HG02678 (cell line): ENCODE results near the gene CACNA1C.
"Not testable (repeated sequence)": the region's sequence is repeated elsewhere in the genome, so short reads cannot be mapped to it uniquely, and the experiment has no call there.

Experiments used
- ATAC-seq: cut with Tn5 transposase; IDR thresholded peaks from one replicate; pipeline ENCODE4 v1.9.1; 2021; ENCODE audit warnings: mild to moderate bottlenecking, moderate library complexity; ENCODE audit not compliant: unreplicated experiment

Gene CACNA1C

DNA sequence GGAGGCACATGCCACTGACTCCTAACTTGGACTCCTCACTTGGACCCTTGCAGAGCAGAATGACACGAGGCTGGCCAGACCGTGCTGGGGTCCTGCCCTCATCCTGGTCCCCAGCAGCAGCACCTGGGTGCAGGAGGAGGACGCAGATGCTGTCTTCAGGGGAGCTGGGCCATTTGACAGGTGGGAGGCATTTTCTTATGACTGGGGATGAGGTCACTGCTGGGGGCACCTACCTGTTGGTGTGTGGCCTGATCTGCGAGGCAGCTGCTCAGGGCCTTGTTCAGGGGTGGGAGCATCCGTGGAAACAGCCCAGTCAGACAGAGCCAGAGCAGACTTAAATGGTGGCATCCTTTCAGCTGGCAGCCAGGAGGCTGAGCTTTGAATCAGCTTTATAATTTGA lies 57.3 kb downstream of the CACNA1C start:
- no peak for ATAC-seq

DNA sequence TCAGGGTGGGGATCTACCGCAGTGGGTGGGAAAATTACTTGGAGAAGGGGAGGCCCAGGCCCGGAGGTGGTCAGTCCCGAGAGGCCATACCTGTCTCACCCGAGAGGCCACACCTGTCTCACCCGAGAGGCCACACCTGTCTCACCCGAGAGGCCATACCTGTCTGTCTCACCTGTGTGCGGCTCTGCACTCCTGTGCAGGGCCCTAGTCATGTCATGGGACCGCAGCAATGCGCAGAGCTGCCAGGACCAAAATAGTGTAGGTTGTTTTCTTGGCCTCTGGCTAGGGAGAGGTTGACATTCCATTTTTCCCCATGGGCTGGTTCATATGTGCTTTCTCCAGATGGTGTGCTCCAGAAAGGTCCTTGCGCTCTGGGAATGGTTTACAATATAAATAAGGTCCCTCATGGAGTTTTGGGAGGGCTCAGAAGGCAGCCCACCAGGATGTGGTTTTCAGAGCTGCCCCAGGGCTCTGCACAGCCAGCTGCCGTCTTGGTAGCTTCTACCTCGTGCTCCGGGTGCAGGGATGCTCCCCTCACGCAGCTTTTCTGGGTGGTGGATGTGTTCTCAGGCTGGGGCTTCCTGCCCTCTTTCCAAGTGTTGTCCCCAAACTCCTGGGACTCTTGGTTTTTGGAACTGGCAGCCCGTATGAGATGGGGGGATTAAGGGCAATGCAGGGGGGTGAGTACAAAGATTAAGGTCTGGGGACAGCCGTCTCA lies 58.2 kb downstream of the CACNA1C start:
- ATAC-seq = no peak

DNA sequence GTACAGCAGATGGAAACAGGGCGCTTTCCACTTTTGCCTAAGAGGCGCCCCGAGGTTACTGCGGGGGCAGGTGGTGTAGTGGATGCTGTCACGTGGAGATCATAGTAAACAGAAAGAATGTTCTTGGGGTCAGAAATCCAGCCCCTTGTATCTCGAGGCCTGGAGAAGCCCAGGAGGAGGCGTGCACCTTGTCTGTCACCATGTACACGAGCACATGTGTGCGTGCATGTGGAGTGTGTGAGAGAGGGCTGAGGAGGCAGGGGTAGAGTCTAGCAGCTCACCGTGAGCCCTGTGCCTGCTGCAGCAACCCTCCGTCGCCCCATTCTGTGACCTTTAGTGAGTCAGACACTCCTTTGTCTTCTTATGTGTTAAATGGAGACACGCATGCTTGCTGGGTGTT lies 59.0 kb downstream of the CACNA1C start:
- no peak for ATAC-seq

DNA sequence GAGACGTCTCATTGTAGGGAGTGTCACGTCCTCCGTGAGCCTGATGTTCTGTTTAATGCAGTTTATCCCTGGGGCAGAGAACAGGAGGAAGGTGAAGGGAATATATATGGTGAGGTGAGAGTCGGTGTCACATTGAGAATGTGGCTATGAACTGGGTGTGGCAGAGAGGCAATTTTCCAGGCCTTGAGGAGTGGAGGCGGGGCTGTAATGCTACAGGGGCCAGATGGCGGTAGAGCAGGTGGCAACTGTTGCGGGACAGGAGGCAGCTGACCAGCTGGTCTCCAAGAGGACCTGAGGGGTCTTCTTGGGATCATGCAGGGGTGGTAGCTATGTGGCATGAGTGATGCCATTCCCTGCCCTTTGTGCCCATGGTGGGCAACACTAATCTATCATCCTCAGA lies 59.6 kb downstream of the CACNA1C start:
- no peak for ATAC-seq

DNA sequence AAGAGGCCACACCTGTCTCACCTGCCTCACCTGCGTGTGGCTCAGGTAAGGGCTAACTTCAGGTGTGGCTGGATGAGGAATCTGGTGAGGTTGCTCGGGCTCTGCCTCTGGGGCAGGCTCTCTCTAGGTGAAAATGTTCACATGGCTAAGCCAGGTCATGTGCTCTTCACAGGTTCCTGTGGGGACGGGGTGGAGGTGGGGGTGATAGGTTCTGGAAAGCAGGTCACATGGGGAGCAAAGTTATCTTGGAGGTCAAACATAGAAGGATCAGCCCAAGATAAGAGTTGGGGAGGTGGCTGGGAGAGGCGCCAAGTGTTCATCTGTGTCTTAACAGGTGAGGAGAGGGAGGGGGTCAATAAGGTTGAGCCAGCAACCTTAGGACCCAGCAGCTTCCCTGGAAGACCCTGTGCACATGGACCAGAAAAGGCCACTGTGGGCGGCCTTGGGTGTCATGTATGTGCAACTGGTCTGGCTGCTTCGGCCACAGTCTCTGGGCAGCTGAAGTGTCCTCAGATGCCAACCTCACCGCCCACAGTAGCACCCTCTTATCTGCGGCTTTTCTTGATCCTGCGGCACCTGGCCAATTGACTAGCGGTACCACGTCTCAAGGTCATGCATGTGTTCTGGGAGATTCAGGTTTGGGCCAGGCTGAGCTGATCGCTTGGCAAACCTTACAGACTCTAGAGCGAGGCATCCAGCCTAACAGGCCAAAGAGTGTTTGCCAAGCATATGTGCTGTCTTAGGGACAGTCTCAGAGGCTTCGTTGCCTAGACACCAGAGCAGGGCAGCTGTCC lies 60.5 kb downstream of the CACNA1C start:
- ATAC-seq = no peak

DNA sequence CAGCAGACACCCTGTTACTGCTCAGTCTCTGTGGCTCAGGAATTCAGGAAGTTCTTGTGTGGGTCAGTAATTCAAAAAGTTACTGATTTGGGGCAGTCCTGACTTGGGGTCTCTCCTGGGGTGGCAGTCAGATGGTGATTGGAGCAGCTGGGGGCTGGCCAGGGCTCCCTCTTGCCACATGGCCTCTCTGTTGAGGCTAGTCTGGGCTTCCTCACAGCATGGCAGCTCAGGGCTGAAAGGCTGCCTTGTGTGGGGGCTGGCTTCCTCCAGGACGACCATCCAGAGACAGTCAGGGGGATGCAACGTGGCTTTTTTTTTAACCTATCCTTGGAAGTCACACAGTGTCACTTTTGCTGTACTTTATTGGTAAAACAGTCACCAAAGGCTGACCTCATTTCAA lies 61.3 kb downstream of the CACNA1C start:
- ATAC-seq = no peak

DNA sequence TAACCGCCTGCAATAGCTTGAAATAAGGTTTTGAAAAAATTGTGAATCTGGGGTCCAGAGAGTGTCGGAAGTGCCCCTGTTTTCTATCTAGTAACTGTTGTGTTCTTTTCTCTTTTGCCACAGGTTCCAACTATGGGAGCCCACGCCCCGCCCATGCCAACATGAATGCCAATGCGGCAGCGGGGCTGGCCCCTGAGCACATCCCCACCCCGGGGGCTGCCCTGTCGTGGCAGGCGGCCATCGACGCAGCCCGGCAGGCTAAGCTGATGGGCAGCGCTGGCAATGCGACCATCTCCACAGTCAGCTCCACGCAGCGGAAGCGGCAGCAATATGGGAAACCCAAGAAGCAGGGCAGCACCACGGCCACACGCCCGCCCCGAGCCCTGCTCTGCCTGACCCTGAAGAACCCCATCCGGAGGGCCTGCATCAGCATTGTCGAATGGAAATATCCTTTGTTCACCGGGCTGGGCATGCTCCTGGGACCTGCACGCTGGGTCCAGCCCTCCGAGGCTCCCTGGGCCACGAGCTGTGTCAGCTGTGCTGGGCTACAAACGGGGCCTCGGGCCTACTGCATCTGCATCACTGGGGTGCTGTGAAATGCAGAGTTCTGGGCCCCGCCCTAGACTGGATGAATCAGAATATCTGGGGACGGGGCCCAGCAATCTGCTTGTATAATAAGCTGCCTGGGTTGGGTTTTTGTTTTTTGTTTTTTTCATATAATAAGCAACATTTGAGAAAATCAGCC lies 62.5 kb downstream of the CACNA1C start:
- ATAC-seq = no peak

DNA sequence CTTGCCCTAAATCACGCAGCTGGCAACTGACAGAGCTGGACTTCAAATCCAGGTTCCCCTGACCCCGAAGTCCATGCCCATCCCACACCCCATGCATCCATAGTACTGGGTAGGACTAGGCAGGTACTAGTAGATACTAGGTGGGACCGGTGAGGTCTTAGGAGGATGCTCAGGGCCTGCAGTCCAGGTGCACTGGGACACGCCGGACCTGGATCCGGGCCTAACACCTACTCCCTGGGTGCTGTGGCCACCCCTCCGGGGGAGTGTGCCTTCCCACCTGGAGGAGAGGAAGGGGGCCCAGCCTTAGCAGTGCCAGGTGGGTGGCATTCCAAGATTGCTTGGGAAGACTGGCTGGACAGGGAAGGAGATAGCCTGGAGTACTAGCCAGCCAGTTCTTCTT lies 64.8 kb downstream of the CACNA1C start:
- no peak for ATAC-seq

DNA sequence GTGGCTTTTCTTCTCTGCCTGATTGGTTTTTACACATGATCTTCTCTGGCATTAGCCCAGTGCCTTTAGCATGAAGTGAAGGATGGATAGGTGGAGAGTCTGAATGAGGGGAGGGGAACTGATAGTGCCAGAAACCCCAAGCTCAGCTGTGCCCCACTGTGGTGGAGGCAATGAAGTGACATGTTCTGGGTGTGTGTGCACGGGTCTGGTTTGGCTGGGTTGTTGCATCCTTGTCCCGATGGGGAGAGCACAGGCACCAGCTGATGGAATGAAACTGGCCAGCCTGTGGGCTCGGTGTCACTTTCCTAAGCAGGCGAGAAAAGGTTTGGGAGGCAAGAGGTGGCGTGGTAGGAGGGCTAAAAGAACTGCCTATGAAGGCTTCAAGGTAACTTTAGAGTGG lies 65.3 kb downstream of the CACNA1C start:
- ATAC-seq = no peak

DNA sequence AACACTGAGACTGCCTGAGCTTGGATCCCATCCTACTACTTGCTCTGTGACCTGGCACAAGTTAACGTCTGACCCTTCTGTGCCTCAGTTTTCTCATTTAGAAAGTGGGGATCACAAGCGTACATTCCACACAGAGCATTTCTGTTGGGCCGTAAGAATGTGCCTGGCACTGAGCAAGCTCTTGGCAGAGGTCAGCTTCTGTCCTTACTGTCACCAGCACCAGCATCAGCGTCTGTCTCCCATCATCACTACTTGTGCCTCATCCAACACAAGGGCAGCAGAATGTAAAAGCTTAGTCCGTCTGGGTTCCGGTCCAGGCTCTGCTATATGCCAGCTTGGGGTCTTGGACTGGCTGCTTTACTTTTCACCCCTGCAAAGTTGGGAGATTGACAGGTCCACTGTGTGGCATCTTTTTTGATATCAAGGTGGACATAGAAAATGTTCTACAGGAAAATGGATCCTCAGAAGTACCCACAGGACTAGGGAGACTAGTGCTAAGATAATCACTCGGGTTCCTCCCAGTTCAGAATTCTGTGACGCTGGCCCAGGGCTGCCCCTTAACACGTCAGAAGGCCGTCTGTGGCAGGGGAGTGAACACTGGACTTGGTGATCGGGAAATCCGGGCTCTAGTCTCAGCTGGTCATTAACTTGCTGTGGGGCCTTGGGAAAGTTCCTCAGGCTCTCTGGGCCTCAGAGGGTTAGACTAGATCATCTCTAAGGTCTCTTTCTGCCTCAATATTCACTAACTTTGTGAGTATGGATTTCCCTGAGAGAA lies 65.9 kb downstream of the CACNA1C start:
- no peak for ATAC-seq

DNA sequence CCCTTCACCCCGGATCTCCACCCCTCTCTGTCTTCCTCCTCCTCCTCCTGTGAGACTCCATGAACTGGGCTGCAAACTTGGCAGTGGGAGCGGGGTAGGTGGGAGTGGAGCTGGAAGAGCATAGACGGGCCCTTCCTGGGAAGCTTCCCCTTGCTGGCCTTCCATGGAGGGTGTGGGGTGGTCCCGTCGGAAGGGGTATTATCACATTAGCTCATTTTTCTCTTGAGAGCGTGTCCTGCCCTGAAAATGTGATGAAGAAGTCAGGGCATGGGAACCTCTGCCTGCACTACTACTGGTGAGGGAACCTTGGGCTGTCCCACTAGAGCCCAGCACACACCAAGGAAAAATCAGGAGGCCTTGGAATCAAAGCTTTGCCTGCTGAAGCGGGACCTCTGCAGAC lies 66.5 kb downstream of the CACNA1C start:
- no peak for ATAC-seq

DNA sequence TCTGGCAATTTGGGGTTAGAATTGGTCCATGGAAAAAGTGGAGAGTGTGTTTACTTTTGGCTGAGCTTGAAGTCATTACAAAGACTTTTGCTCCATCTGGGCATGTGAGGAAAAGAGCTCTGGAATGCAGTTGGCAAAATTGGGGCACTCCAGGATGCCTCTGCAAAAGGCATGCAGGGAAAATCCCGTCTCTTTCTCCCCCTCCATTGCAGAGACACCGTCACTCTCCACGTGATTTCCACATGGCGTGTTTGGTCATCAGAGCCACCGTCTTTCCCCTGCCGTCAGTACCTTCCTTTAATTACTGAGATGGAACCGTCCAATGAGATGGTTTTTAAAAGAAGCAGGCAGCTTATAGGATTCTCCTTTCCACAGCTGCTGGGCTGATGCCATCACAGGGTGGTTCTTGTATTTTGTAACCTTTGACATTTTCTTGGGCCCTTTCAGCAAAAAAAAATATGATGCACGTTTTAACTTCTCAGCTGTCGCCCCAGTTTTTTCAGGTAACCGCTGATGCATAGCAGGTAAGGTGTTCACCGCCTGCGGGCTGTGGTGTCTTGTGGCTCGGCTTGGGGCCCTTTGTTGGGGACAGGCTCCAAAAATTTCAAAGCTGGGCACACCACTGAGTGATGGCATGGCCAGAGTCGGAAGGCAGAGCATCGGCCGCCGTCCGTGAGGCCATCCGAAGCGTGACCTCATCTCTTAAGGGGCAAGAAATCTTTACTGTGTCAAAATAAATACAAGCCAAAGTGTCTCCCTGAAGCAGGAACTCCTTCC lies 68.4 kb downstream of the CACNA1C start:
- no peak for ATAC-seq

DNA sequence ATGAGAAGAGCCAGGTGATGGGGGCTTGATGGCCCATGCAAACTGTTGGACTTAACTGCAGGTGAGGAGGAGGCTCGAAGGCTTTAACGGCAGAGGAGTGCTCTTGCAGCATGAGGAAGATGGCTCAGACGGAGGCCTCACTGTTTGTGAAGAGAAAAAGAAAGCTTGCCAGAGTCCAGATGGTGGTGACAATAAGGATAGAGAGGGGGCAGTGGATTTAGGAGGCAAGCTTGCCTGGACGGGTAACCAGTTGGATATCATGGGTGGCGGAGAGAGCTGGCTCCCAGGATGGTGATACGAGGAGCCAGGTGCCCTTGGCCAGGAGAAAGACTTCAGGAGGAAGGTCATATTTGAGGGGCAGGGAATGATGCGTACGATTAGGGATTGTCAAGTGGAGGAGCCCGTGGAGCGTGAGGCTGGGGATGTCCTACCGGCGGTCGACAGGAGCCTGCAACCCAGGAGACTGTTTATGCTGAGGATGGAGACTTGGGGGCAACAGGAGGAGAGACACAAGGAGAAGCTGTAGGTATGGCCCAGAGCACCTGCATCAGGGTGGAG lies 71.8 kb downstream of the CACNA1C start:
- ATAC-seq = no peak

DNA sequence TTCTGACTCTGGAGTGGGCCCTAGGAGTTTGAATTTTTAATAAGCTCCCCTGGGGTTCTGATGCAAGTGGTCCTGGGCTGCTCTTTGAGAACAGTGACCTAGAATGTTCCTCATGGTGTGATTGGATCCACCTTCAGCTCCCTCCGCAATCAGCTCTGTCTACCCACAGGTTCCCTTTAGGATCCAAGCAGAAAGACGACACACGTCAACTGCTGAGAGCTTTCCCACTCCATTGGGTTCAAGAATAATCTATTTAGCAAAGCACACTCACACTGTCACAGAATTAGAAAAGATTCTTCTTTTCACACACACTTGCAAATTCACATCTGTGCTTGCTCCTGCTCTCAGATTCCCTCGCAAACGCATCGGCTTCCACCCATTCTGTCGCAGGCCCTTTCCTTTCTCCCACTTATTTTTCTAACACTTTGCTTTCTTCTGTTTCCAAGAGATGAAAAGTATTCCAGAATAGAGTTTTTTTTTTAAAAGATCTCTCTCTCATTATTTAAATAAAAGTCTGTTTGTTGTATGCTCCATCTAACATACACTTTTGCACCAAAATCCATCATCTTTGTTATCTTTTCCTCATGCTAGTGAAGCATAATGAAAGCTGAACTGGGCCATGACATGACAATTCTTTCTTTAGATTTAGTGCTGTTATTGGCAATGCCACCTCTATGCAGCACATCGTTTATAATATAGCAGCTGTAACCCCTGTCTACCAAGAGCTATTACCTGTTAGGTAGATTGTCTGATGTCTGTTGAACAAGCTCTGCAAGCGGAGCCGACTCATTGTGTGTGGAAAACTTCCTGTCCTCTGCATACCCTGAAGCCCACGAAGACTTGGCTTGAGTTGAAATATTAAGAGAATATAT lies 73.1 kb downstream of the CACNA1C start:
- no peak for ATAC-seq

DNA sequence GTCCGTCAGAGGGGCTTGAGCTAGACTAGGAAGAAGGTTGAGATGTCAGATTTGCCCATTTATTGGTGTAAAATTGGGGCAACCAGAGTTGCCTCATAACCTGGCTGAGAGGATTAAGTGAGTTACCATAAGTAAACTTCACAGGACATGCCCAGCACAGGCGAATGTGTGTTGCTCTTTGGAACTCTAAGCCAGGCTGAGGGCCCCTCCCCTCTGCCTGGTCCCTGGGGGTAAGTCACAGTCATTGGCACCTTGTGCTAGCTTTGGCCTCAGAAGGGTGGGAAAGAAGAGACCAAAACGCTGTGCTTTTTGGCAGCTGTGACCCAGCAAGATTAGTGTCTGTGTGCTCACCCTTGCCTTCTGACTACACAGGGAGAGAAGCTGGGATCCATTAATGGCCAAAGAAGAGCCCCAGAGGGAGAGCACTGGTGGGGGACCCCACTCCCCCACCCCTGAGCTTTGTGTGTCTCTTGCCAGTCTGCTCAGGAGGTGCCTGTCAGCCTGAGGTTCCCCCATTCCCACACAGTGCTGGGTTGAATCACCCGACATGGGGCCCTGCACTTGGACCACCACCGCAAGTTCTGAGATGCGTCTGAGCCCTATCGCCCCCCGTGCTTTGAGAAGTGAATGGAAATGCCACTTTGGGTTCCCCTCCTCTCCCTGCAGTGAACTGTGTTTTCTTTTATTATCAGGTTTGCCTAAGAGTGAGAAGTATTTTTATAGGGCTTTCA lies 74.1 kb downstream of the CACNA1C start:
- no peak for ATAC-seq

DNA sequence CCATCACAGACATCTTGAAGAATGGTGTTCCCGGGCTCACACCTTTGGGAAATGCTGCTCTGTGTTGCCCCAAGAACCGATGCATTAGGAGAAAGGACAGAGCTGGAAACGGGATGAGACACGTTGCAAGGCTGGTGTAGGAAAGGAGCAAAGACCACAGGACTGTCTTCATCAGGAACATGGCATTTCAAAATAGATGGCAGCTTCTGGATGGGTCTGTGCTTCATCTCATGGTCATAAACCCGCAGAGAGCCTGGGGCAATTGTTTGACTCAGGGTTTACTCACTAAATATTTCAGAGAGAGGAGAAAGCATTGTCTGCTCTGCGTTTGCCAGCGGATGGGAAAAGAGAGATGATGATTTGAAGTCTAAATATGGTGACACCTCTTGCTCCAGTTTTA lies 76.3 kb downstream of the CACNA1C start:
- no peak for ATAC-seq

DNA sequence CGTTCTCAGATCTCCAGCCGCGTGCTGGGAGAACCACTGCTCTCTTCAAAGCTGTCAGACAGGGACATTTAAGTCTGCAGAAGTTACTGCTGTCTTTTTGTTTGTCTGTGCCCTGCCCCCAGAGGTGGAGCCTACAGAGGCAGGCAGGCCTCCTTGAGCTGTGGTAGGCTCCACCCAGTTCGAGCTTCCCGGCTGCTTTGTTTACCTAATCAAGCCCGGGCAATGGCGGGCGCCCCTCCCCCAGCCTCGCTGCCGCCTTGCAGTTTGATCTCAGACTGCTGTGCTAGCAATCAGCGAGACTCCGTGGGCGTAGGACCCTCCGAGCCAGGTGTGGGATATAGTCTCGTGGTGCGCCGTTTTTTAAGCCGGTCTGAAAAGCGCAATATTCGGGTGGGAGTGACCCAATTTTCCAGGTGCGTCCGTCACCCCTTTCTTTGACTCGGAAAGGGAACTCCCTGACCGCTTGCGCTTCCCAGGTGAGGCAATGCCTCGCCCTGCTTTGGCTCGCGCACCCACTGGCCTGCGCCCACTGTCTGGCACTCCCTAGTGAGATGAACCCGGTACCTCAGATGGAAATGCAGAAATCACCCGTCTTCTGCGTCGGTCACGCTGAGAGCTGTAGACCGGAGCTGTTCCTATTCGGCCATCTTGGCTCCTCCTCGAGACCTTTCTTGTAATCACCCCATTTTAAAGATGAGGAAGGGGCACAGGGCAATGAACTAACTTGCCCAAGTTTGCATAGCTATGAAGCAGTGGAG lies 83.1 kb downstream of the CACNA1C start:
- ATAC-seq = not testable (repeated sequence)

DNA sequence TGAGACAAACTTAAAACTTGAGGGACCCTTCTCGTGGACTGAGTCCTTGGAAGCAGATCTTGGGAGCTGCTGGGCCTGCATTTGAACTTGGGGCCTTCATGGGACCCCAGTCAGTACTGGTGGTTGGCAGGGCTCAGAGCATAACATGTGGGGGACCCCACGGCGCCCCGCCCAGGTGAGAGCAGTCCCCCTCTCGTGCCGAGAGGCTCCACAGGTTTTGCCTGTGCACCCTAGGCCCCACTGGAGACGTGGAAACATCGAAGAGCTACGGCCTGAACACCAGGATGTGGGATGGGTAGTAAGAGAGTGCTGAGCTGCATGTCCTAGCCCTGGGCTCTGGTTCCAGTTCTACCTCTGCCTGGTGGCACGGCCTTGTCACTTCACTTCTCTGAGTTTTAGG lies 84.1 kb downstream of the CACNA1C start:
- no peak for ATAC-seq
